GM12873 (cell line): ENCODE results near the gene DCUN1D2.

Source experiments
- TF ChIP-seq, protein P1 (sequence below): IDR thresholded peaks from 2 replicates; pipeline ENCODE4 v1.5.1; 2012; ENCODE audit warnings: low read depth, mild to moderate bottlenecking, moderate library complexity, low read length, control low read depth; ENCODE audit not compliant: insufficient read depth; ENCODE audit errors: missing control alignments

The DCUN1D2 gene

DNA sequence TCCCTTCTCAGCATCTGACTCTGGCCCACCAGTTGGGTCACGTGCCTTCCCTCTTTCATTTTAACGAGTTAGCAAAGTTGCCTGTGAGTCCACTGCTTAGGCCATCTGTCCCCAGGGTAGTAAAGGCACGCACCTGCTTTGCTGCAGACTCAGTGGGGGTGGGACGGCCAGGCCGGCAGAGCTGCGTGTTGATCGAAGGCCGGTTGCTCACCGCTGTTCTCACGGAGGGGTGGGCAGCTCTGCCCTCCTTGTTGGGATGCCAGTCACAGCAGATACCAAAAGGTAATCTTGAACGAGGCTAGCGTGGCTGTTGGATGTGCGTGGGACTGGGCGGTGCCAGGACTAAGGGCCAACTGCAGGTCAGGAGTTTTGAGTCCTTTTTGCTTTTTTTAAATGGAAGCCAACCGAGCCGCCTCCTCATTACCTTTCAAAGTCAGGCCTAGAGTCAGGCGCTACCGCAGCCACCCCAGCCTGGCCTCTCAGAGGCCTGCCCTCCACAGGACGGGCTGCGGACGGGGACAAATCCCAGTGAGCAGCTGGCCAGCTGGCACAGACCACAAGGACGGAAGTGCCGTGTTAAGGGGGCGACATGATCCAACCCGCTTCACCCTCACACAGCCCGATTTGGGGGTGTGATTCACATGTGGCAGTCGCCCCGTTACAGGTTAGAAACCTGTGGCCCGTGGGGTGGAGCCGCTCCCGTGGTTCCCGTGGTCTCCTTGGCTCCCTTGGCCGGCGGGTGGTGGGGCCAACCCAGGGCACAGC, 57.8 kb downstream of the DCUN1D2 start:
- TF ChIP-seq, protein P1, sequence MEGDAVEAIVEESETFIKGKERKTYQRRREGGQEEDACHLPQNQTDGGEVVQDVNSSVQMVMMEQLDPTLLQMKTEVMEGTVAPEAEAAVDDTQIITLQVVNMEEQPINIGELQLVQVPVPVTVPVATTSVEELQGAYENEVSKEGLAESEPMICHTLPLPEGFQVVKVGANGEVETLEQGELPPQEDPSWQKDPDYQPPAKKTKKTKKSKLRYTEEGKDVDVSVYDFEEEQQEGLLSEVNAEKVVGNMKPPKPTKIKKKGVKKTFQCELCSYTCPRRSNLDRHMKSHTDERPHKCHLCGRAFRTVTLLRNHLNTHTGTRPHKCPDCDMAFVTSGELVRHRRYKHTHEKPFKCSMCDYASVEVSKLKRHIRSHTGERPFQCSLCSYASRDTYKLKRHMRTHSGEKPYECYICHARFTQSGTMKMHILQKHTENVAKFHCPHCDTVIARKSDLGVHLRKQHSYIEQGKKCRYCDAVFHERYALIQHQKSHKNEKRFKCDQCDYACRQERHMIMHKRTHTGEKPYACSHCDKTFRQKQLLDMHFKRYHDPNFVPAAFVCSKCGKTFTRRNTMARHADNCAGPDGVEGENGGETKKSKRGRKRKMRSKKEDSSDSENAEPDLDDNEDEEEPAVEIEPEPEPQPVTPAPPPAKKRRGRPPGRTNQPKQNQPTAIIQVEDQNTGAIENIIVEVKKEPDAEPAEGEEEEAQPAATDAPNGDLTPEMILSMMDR: no peak

DNA sequence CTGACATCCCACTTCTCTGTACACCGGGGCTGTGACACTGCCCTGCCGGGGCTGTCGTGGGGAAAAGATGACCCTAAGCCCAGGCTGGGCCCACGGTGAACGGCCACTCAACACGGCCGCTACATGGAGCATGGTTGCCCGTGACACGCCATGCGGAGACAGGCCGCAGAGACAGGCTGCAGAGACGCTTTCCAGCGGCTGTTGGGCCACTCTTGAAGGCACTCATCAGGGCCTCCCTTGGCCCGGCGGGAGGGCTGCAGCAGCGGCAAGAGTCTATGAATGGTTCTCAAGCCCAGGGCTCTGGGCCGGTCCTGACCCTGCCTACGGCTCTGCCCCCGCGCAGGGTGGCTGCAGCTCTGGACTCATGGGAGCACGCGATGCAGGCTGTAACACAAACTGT, 59.3 kb downstream of the DCUN1D2 start:
- TF ChIP-seq, protein P1: no peak

DNA sequence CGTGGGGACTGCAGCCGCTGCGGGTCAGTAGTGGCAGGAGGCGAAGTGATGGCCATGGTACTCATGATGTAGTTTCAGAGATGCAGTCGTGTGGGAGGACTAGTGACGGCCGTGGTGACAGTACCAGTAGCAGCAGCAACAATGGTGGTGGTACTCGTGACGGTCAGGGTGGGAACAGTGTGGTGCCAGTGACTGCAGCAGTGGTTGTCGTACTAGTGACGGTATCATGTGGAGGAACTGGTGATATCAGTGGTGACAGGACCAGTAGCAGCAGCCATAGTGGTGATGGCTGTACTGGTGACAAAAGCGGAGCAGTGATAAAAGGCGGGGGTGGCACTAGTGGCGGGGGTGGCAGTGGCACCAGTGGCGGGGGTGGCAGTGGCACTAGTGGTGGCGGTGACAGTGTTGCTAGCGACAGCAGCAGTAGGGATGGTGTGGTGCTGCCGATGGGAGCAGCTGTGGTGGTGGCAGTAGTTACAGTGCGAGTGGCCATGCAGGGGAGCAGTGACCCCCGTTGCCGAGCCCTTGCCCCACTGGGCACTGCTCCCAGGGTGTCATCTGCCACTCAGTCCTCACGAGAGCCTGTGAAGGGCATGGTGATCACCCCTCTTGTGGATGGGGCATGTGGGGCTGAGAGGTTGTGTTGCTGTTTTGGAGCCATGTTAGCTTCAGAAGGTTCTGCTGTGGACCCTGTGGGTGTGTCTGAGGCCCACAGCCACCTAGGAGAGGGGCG, 60.0 kb downstream of the DCUN1D2 start:
- TF ChIP-seq, protein P1: no peak

DNA sequence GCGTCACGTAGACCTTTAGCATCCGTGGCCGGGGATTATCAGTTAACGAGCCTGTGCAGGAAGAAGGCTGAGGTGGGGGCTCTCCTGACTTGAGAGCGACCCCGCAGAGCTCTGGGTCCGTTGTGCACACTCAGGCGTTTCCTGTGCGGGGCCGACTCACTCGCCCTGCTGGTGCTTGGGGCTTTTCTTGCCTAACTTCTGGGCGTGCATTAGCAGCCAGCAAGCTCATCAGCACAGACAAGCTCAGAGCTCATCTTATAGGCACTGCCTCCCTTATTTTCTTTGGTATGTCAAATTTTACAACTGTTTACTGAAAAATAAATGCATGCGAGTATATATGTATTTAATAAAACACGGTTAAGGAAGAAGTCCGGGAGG, 60.9 kb downstream of the DCUN1D2 start:
- TF ChIP-seq, protein P1: no peak

DNA sequence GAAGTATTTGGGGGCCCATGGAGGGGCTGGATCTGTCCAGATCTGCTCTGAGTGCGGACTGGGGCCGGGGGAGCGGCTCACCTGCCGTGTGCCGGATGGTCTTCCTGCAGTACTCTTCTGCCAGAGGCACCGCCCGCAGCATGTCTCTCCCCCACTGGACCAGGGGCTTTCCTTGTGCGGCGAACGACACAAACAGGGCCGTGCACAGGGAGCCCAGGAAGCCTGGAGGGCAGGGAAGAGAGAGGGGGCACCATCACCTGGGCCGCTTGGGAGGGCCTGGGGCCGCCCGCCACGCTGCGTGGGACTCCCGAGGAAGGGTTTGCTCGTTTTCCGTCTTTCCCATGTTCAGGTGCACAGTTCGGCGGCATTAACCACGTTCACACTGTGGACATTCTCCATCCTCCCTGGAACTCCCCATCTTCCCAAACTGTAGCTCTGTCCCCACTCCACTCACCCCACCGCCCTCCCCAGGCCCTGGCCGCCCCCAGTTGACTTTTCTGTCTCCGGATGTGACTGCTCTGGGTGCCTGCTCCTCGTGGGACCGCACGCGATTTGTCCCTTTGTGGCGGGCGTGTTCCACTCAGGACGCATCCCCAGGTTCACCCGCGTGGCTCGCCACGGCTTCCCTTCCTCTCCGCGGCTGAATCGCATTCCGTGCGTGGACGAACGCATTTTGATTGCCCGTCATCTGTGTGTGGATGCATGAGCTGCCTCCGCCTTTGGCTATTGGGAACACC, 61.5 kb downstream of the DCUN1D2 start:
- TF ChIP-seq, protein P1: no peak

DNA sequence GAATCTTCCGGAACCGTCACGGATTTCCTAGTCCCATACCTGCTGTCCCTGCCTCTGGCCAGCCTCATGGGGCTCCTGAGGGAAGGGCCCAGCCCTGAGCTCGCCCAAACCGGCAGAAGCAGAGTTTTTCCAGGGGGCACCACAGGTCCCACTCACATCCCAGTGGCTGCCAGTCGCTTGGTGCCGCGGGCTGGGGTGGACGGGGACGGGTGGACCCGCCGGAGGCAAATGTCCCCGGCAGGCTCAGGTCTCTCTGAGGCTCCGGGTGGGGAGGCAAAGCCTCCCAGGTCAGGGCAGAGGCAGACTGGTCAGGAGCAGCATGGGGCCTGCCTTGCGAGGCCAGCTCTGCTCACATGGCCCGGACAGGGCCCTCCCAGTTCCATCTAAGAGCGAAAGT, 62.0 kb downstream of the DCUN1D2 start:
- TF ChIP-seq, protein P1: no peak

DNA sequence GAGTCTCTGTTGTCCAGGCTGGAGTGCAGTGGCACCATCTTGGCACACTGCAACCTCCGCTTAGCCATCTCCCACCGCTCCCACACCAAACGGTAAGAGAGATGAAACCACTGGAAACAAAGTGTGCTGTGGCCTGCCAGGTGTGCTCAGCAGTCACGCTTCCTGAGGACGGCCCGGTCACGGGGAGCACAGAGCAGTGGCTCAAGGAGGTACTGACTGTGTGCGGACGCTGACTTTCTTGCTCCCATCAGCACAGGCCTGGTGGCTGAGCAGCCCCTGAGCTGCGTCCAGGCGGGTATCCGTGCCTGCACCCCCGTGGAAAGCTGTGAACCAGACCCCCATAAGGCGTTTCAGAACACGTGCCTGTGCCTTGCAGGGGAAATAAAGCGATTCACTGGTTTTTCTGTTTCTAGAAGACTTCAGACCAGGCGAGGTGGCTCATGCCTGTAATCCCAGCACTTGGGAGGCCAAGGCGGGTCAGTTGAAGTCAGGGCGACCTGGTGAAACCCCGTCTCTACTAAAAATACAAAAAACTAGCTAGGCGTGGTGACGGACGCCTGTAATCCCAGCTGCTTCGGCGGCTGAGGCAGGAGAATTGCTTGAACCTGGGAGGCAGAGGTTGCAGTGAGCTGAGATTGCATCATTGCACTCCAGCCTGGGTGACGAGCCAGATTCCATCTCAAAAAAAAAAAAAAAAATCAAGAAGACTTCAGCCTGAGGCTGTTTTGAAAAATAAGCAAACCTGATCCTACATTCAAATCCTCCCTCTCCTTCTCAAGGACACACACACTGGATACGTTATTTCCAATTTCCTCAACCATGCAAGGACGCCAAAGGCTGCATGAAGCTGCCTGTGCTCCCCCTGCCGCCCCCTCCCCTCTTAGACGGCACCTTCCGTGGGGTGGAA, 62.7 kb downstream of the DCUN1D2 start:
- TF ChIP-seq, protein P1: no peak
